ENCODE measurements around the gene NUPR1. TPM values are rescaled to one million over a fixed set of nuclear protein-coding genes. Genes with fewer than 3 reads are reported as not detected.

Gene NUPR1
- total RNA-seq, 1 donor from 2014 or later, result 124 TPM

DNA sequence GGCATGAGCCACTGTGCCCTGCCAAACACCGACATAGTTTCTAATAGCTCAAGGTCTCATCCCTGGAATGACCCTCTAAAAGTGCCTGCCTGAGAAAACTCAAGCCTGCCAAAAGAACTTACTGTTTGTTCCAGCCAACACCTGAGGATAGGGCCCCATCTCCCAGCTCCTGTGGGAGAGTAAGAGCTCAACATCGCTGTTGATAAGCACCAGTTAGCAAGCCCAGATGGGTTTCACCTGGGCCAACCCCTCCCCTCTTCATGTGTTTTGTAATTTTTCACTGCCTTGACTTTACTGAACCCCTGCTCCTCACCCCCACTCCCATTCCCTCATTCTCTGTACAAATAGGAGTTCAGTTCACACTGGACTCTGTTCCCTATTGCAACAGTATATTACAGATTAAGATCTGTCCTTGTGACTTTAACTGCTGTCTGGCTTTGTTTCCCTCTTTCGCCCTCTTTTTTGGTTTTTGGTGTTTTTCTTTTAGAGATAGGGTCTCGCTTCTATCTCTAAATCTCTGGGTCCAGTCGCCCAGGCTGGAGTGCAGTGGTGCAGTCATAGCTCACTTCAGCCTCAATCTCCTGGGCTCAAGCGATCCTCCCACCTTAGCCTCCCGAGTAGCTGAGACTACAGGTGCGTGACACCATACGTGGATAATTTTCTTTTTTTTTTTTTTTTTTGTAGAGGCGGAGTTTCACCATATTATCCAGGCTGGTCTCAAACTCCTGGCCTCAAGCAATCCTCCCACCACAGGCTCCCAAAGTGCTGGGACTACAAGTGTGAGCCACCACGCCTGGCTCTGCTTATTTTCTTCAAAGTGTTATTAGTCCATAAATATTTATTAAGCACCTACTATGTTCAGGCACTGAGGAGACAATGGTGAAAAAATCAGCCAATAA, 12.3 kb downstream of the NUPR1 start:
- Mint-ChIP-seq H3K4me1 (ENCODE audit: unreplicated experiment) (no peaks in the 10 kb centered on the region), H3K27me3 (ENCODE audit: unreplicated experiment) (peaks cover 2% of the 10 kb centered on the region), H3K4me3 (ENCODE audit: unreplicated experiment) (no peak overlapping the region), H3K36me3 (ENCODE audit: unreplicated experiment) (no peaks in the 10 kb centered on the region), H3K9me3 (ENCODE audit: unreplicated experiment) (no peaks in the 10 kb centered on the region), H3K27ac (ENCODE audit: unreplicated experiment) (no peak overlapping the region)
- TF ChIP-seq, protein P1, sequence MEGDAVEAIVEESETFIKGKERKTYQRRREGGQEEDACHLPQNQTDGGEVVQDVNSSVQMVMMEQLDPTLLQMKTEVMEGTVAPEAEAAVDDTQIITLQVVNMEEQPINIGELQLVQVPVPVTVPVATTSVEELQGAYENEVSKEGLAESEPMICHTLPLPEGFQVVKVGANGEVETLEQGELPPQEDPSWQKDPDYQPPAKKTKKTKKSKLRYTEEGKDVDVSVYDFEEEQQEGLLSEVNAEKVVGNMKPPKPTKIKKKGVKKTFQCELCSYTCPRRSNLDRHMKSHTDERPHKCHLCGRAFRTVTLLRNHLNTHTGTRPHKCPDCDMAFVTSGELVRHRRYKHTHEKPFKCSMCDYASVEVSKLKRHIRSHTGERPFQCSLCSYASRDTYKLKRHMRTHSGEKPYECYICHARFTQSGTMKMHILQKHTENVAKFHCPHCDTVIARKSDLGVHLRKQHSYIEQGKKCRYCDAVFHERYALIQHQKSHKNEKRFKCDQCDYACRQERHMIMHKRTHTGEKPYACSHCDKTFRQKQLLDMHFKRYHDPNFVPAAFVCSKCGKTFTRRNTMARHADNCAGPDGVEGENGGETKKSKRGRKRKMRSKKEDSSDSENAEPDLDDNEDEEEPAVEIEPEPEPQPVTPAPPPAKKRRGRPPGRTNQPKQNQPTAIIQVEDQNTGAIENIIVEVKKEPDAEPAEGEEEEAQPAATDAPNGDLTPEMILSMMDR (IDR thresholded peaks at IDR 0.05), result no peak
- DNase-seq (ENCODE audit: extremely low spot score, unreplicated experiment), result no peak

GRCh38 chr16:28524681-28525171, 14.0 kb downstream of the NUPR1 start:
- Mint-ChIP-seq H3K4me3 (ENCODE audit: unreplicated experiment) (no peak overlapping the region), H3K4me1 (ENCODE audit: unreplicated experiment) (no peaks in the 10 kb centered on the region), H3K27ac (ENCODE audit: unreplicated experiment) (no peak overlapping the region), H3K36me3 (ENCODE audit: unreplicated experiment) (no peaks in the 10 kb centered on the region), H3K27me3 (ENCODE audit: unreplicated experiment) (peaks cover 8% of the 10 kb centered on the region), H3K9me3 (ENCODE audit: unreplicated experiment) (no peaks in the 10 kb centered on the region)
- TF ChIP-seq, protein P1 (IDR thresholded peaks at IDR 0.05), result no peak
- DNase-seq (ENCODE audit: extremely low spot score, unreplicated experiment), result no peak

GRCh38 chr16:28522792-28523191, 16.0 kb downstream of the NUPR1 start:
- H3K27ac Mint-ChIP-seq (ENCODE audit: unreplicated experiment), result no peak overlapping the region
- H3K4me1 Mint-ChIP-seq (ENCODE audit: unreplicated experiment), result no peaks in the 10 kb centered on the region
- H3K27me3 Mint-ChIP-seq (ENCODE audit: unreplicated experiment), result peaks cover 8% of the 10 kb centered on the region
- no peaks in the 10 kb centered on the region for H3K36me3 Mint-ChIP-seq (ENCODE audit: unreplicated experiment)
- H3K4me3 Mint-ChIP-seq (ENCODE audit: unreplicated experiment), result no peak overlapping the region
- TF ChIP-seq, protein P1 (IDR thresholded peaks at IDR 0.05), result no peak
- no peaks in the 10 kb centered on the region for H3K9me3 Mint-ChIP-seq (ENCODE audit: unreplicated experiment)
- no peak for DNase-seq (ENCODE audit: extremely low spot score, unreplicated experiment)

DNA sequence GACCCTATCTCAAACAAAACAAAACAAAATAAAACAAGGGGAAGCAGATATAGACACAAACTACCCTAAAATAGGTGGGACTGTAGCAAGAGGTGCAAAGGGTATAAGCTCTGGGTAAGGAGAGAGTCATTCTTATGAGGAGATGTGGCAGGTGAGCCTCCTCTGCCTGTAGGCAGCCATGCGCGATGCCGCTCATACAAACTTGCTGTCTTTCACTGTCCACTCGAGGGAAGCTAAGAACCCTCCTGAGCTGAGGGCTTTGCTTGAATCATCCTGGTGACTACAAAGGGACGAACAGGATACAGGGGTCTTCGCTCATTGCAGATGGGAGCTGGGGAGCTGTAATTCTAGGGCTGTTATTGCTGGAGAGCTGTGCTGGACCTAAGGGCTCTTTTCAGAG, 17.3 kb downstream of the NUPR1 start:
- peaks cover 6% of the 10 kb centered on the region for H3K27me3 Mint-ChIP-seq (ENCODE audit: unreplicated experiment)

GRCh38 chr16:28520672-28521071, 18.1 kb downstream of the NUPR1 start:
- Mint-ChIP-seq H3K4me1 (ENCODE audit: unreplicated experiment) (no peaks in the 10 kb centered on the region), H3K27ac (ENCODE audit: unreplicated experiment) (no peak overlapping the region), H3K27me3 (ENCODE audit: unreplicated experiment) (peaks cover 6% of the 10 kb centered on the region), H3K4me3 (ENCODE audit: unreplicated experiment) (no peak overlapping the region), H3K9me3 (ENCODE audit: unreplicated experiment) (no peaks in the 10 kb centered on the region), H3K36me3 (ENCODE audit: unreplicated experiment) (no peaks in the 10 kb centered on the region)
- TF ChIP-seq, protein P1 (IDR thresholded peaks at IDR 0.05), result no peak
- DNase-seq (ENCODE audit: extremely low spot score, unreplicated experiment), result no peak

More for the DNA sequence above, 17.3 kb downstream of the NUPR1 start:
- TF ChIP-seq, protein P1 (IDR thresholded peaks at IDR 0.05), result no peak
- Mint-ChIP-seq H3K27ac (ENCODE audit: unreplicated experiment) (no peak overlapping the region), H3K9me3 (ENCODE audit: unreplicated experiment) (no peaks in the 10 kb centered on the region), H3K4me3 (ENCODE audit: unreplicated experiment) (no peak overlapping the region), H3K4me1 (ENCODE audit: unreplicated experiment) (no peaks in the 10 kb centered on the region), H3K36me3 (ENCODE audit: unreplicated experiment) (no peaks in the 10 kb centered on the region)
- DNase-seq (ENCODE audit: extremely low spot score, unreplicated experiment), result no peak
